Measurements from ENCODE around the gene SNHG17. TPM values are rescaled to one million over a fixed set of nuclear protein-coding genes. Genes with fewer than 3 reads are reported as not detected.
A peak's percentile ranks its signal among the peaks of the same experiment; 100 is the strongest.

Gene SNHG17
- total and polyA plus RNA-seq, 9 of the 15 experiments (the other 6 are each of a cell fraction or from before 2014, with no cell fraction given) = 29.8 to 106 (median 57.7) TPM

DNA sequence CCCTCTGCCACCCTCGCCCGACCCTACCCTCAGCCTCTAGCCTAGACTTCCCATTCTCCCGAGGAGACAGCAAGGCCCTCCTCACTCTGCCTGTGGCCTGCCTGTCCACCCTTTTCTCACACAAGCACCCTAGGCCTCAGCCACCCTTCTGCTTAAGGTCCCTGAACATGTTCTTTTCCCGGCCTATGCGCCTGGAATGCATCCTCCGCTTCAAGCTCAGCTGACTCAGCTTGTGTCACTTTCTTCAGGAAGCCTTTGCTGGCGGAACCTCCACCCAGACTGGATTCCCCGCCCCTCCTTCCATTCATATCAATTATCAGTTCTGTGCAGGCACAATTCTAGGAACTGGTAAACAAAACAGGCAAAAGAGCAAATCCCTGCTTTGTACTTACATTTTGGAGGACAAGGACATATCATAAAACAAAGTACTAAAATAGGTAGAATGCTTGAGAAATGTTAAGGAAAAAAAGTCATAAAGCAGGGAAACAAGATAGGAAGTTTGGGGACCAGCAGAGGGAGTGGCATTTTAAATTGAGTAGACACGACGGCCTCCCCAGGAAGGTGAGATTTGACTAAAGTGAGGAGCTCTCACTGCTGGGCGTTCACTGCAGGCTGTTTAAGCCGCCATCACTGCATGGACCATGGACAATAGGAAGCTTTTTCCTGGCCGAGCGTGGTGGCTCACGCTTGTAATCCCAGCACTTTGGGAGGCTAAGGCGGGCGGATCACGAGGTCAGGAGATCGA, 17.9 kb upstream of the SNHG17 start (continued):
- TF ChIP-seq SRSF9 (IDR thresholded peaks at IDR 0.05; ENCODE audit: borderline replicate concordance, low read depth, low read length) = no peak
- TF ChIP-seq HOXB6 (CRISPR knock-in tag; IDR thresholded peaks at IDR 0.05; ENCODE audit: borderline replicate concordance) = no peak
- TF ChIP-seq SMARCB1 (IDR thresholded peaks at IDR 0.05; ENCODE audit: insufficient read length, low read depth) = no peak
- TF ChIP-seq, protein P1, sequence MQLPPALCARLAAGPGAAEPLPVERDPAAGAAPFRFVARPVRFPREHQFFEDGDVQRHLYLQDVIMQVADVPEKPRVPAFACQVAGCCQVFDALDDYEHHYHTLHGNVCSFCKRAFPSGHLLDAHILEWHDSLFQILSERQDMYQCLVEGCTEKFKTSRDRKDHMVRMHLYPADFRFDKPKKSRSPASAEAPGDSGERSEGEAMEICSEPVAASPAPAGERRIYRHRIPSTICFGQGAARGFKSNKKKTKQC (CRISPR knock-in tag; IDR thresholded peaks at IDR 0.05) = no peak
- no peak for TF ChIP-seq PYGO2 (tag; IDR thresholded peaks at IDR 0.05)
- TF ChIP-seq, protein P2, sequence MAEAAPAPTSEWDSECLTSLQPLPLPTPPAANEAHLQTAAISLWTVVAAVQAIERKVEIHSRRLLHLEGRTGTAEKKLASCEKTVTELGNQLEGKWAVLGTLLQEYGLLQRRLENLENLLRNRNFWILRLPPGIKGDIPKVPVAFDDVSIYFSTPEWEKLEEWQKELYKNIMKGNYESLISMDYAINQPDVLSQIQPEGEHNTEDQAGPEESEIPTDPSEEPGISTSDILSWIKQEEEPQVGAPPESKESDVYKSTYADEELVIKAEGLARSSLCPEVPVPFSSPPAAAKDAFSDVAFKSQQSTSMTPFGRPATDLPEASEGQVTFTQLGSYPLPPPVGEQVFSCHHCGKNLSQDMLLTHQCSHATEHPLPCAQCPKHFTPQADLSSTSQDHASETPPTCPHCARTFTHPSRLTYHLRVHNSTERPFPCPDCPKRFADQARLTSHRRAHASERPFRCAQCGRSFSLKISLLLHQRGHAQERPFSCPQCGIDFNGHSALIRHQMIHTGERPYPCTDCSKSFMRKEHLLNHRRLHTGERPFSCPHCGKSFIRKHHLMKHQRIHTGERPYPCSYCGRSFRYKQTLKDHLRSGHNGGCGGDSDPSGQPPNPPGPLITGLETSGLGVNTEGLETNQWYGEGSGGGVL (CRISPR knock-in tag; IDR thresholded peaks at IDR 0.05) = no peak
- no peak for TF ChIP-seq SRSF7 (optimal IDR thresholded peaks at IDR 0.05; ENCODE audit: low read depth, low read length)
- peak; percentile 51; the same call in 1 of the 2 replicates for TF ChIP-seq ATF7 (IDR thresholded peaks at IDR 0.05)
- peak in 1 of 2 experiments; percentile 98; a peak in 3 of 4 replicates for TF ChIP-seq RCOR1 (IDR thresholded peaks at IDR 0.05; ENCODE audit: borderline replicate concordance in 1 of 2, low read depth in 2 of 2, low read length in 2 of 2)
- TF ChIP-seq, protein P3, sequence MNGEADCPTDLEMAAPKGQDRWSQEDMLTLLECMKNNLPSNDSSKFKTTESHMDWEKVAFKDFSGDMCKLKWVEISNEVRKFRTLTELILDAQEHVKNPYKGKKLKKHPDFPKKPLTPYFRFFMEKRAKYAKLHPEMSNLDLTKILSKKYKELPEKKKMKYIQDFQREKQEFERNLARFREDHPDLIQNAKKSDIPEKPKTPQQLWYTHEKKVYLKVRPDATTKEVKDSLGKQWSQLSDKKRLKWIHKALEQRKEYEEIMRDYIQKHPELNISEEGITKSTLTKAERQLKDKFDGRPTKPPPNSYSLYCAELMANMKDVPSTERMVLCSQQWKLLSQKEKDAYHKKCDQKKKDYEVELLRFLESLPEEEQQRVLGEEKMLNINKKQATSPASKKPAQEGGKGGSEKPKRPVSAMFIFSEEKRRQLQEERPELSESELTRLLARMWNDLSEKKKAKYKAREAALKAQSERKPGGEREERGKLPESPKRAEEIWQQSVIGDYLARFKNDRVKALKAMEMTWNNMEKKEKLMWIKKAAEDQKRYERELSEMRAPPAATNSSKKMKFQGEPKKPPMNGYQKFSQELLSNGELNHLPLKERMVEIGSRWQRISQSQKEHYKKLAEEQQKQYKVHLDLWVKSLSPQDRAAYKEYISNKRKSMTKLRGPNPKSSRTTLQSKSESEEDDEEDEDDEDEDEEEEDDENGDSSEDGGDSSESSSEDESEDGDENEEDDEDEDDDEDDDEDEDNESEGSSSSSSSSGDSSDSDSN (IDR thresholded peaks at IDR 0.05; ENCODE audit: borderline replicate concordance in 1 of 2, low read depth in 2 of 2, low read length in 2 of 2) = peak in 1 of 2 experiments; percentile 71; a peak in 1 of 4 replicates
- TF ChIP-seq, protein P4, sequence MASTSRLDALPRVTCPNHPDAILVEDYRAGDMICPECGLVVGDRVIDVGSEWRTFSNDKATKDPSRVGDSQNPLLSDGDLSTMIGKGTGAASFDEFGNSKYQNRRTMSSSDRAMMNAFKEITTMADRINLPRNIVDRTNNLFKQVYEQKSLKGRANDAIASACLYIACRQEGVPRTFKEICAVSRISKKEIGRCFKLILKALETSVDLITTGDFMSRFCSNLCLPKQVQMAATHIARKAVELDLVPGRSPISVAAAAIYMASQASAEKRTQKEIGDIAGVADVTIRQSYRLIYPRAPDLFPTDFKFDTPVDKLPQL (IDR thresholded peaks at IDR 0.05; ENCODE audit: extremely low read depth, insufficient read length) = no peak
- no peak for TF ChIP-seq PHB2 (IDR thresholded peaks at IDR 0.05; ENCODE audit: low read depth)
- TF ChIP-seq NR2C2 (CRISPR knock-in tag; IDR thresholded peaks at IDR 0.05) = no peak
- no peak for TF ChIP-seq NR2C2 (tag; IDR thresholded peaks at IDR 0.05)
- TF ChIP-seq ZNF184 (CRISPR knock-in tag; IDR thresholded peaks at IDR 0.05) = no peak
- TF ChIP-seq KDM5B (IDR thresholded peaks at IDR 0.05; ENCODE audit: insufficient replicate concordance, low read depth, low read length) = no peak
- TF ChIP-seq, protein P5, sequence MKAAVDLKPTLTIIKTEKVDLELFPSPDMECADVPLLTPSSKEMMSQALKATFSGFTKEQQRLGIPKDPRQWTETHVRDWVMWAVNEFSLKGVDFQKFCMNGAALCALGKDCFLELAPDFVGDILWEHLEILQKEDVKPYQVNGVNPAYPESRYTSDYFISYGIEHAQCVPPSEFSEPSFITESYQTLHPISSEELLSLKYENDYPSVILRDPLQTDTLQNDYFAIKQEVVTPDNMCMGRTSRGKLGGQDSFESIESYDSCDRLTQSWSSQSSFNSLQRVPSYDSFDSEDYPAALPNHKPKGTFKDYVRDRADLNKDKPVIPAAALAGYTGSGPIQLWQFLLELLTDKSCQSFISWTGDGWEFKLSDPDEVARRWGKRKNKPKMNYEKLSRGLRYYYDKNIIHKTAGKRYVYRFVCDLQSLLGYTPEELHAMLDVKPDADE (conservative IDR thresholded peaks at IDR 0.05; ENCODE audit: control insufficient read depth, low read depth, low read length) = no peak
- TF ChIP-seq, protein P6, sequence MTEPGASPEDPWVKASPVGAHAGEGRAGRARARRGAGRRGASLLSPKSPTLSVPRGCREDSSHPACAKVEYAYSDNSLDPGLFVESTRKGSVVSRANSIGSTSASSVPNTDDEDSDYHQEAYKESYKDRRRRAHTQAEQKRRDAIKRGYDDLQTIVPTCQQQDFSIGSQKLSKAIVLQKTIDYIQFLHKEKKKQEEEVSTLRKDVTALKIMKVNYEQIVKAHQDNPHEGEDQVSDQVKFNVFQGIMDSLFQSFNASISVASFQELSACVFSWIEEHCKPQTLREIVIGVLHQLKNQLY (CRISPR knock-in tag; conservative IDR thresholded peaks at IDR 0.05) = no peak
- no peak for TF ChIP-seq BMI1 (IDR thresholded peaks at IDR 0.05; ENCODE audit: low read length)
- no peak for TF ChIP-seq HMG20B (CRISPR knock-in tag; IDR thresholded peaks at IDR 0.05)

All from K562 (cell line).